Measurements from ENCODE around the gene COG5.
A peak's percentile ranks its signal among the peaks of the same experiment; 100 is the strongest.
"Not testable (repeated sequence)": the region's sequence is repeated elsewhere in the genome, so short reads cannot be mapped to it uniquely, and the experiment has no call there.

The COG5 gene

GRCh38 chr7:107230334-107230733 is 333.4 kb downstream of the COG5 start:
- Histone ChIP-seq H3K4me3 (no peak overlapping the region), H3K27ac (no peak overlapping the region)
- no peak for TF ChIP-seq CTCF (IDR thresholded peaks at IDR 0.05)
- no peak for DNase-seq (ENCODE audit: low spot score)

GRCh38 chr7:107228291-107228690 is 335.4 kb downstream of the COG5 start:
- DNase-seq (ENCODE audit: low spot score), result no peak
- Histone ChIP-seq H3K27ac (no peak overlapping the region), H3K4me3 (no peak overlapping the region)
- no peak for TF ChIP-seq CTCF (IDR thresholded peaks at IDR 0.05)

GRCh38 chr7:107224374-107225223 is 339.1 kb downstream of the COG5 start:
- Histone ChIP-seq H3K4me3 (no peak overlapping the region), H3K27ac (no peak overlapping the region)
- DNase-seq (ENCODE audit: low spot score), result no peak
- TF ChIP-seq CTCF (IDR thresholded peaks at IDR 0.05), result no peak

- H3K27ac ChIP-seq; H3K4me3 ChIP-seq; DNase-seq (ENCODE audit: low spot score): not testable (repeated sequence)
Observed at GRCh38 chr7:107220806-107221205, 342.9 kb downstream of the COG5 start.

GRCh38 chr7:107220356-107220755 is 343.4 kb downstream of the COG5 start:
- Histone ChIP-seq H3K27ac (peak overlapping the region in 1 of 2 donors; percentile 29), H3K4me3 (no peak overlapping the region)
- TF ChIP-seq CTCF (IDR thresholded peaks at IDR 0.05), result no peak
- DNase-seq (ENCODE audit: low spot score), result no peak

GRCh38 chr7:107219563-107220244 is 344.0 kb downstream of the COG5 start:
- Histone ChIP-seq H3K4me3 (no peak overlapping the region), H3K27ac (peak overlapping the region in 1 of 2 donors; percentile 29)
- no peak for DNase-seq (ENCODE audit: low spot score)
- no peak for TF ChIP-seq CTCF (IDR thresholded peaks at IDR 0.05)

GRCh38 chr7:107213945-107214344 is 349.8 kb downstream of the COG5 start:
- no peak overlapping the region for H3K27ac ChIP-seq
- TF ChIP-seq CTCF (IDR thresholded peaks at IDR 0.05), result no peak
- DNase-seq (ENCODE audit: low spot score), result no peak
- no peak overlapping the region for H3K4me3 ChIP-seq

Data from coronary artery (tissue), 2 donors.